Transverse colon (tissue), 4 donors: ENCODE data around the gene CNOT6L.

Experiments
- POLR2A ChIP-seq: fragments of 450-650 bp; IDR thresholded peaks from one replicate; pipeline ENCODE4 v1.6.1; 2016; ENCODE audit warnings: antibody characterized with exemption, mild to moderate bottlenecking, moderate library complexity
- POLR2AphosphoS5 ChIP-seq, 3 donors: sonication (generic); formaldehyde crosslinking; IDR thresholded peaks; one replicate each; pipeline ENCODE4 v1.6.1; 2016; ENCODE audit warnings: antibody characterized with exemption in 3 of 3
- TF ChIP-seq, protein P1 (sequence below), 5 experiments: fragments of 200-600 bp in 3 of 5; fragments of 450-650 bp in 2 of 5; sonication (generic) in 3 of 5; IDR thresholded peaks; 1 replicate in 2 of 5; 2 replicates in 3 of 5; pipeline ENCODE4 v1.5.1; 2016 to 2017; ENCODE audit warnings: antibody characterized with exemption in 5 of 5, inconsistent platforms in 3 of 5, mild to moderate bottlenecking in 2 of 5, moderate library complexity in 1 of 5

GRCh38 chr4:77827343-77827742 lies 8.2 kb upstream of the CNOT6L start:
- TF ChIP-seq, protein P1, sequence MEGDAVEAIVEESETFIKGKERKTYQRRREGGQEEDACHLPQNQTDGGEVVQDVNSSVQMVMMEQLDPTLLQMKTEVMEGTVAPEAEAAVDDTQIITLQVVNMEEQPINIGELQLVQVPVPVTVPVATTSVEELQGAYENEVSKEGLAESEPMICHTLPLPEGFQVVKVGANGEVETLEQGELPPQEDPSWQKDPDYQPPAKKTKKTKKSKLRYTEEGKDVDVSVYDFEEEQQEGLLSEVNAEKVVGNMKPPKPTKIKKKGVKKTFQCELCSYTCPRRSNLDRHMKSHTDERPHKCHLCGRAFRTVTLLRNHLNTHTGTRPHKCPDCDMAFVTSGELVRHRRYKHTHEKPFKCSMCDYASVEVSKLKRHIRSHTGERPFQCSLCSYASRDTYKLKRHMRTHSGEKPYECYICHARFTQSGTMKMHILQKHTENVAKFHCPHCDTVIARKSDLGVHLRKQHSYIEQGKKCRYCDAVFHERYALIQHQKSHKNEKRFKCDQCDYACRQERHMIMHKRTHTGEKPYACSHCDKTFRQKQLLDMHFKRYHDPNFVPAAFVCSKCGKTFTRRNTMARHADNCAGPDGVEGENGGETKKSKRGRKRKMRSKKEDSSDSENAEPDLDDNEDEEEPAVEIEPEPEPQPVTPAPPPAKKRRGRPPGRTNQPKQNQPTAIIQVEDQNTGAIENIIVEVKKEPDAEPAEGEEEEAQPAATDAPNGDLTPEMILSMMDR (IDR thresholded peaks at IDR 0.05), result no peak
- TF ChIP-seq POLR2A (no peak), POLR2AphosphoS5 (IDR thresholded peaks at IDR 0.05) (no peak)
